Superior temporal gyrus (tissue), 1 donor: ENCODE results near the gene UQCC2.

Source experiments
- DNase-seq: peaks from one replicate; pipeline ENCODE4 v3.0.0-alpha.2; 2016; ENCODE audit errors: extremely low spot score

UQCC2 gene

DNA sequence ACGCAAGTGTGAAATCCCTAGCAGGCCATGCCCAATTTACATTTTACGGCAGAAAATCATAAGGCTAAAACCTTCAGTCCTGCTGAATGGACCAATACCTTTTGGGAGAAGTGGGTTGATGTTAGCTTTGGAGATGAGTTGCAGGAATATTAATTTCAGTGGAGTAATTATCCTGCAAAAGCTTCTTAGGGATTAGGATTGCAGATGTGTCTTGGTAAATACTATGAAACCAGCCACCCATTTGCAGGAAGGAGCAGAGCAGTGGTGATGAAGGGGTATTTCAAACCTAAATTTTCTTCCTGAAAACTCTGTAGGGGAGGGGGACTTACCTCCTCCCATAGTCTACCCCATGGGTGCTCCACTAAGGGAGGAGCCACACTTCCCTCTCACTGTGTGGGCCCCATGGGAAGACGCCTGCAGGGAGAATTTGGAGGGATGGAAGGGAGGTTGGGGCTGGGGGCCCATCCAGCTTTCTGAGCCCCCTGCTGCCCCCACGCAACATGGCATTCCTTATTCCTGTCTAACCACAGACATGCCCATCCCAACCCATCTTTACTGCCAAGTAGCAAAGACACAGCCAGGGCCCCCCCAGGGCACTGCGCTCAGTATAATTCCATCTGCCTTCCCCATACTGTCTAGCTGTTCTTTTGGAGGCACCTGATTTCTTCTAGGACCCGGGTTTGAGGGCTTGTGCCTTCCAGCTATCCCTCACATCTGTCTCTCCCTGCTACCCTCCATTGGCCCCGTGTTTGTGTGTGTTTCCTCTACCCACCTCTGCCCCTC lies 14.6 kb upstream of the UQCC2 start:
- DNase-seq = no peak

DNA sequence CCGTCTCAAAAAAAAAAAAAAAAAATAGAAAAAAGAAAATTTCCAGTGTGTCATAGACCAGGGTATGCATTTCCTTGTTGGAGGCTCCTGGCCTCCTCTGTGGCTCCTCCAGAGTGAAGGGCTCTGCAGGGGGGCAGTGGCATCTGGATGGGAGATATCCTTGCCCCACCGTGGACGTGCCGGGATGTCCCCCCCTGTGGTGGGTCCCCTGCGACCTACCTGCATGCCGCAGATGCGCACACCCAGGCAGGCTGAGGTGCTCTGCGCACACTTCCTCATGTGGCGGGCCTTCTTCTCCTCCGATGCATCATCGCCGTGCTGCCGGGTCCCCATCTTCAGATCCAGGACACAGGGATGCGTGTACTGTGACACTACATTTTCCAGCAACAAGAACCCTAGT lies 13.7 kb upstream of the UQCC2 start:
- DNase-seq = no peak

DNA sequence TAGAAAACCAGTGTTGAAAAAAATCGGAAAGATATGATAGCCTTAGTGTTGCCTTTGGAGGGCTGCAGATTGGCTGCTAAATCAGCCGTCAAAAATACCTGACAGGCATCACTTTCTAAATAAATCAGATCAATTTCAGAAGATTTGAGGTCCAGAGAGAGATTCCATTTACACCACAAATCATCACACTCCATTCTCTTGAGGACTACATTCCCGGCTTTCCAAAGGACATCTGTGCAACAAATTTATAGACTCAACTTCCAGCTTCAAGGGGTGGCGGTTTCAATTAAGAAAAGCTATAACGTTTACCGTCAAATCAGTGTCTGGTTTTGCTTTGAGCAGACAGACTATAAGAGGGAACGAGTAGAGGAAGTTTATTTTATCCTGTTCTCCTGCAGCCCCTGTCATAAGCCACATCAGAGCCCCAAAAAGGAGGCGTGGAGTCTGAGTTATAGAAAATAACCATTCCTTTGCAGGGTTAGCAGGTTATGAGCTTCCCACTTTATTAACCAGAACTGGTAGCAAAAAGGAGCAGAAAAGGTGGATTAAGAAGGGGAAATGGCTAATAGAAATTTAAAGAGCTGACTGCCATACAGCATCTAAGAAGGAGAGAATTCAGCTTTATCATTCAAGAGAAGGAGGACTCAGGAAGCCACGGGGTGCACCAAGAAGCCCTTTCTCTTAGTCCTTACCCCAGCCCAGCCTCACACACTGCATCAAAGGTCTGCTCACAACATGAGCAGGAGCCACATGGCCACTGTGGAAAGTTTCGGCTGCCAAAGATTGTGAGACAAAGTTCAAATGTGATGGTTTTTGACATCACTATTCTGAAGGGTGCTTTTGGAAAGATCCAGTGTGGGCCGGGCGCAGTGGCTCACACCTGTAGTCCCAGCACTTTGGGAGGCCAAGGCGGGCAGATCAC lies 12.9 kb upstream of the UQCC2 start:
- DNase-seq = no peak

DNA sequence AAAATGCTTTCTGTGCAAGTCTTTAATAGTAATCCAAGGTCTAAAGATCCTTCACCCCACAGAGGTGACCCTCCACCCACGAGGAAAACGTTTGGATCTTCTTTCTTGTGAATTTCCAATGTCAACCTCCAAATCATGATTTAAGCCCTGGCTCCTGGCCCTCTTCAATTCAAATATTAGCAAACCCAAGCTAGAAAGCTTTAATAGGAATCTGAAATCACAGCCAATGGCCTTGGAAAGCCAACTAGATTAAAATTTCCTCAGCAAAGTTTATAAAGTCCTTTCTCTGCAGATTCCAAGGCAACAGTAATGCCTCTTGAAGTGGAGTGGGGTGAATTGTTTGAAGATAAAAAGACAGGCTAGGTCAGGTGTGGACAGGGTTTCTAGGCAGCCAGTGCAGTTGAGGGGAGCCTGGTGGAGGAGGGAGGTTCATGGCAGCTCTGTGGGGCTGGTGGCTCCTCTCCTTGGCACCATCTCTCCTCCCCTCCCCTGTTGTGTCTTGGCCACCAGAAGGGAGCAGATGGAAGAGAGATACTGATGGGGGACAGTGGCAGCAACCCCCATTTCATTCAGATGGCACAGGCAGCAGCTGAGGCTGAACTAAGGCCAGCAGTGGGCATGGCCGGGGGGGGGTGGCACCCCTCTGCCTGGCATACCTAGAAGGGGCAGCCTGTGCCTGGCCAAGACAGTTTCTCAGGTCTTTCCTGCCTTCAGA lies 12.0 kb upstream of the UQCC2 start:
- DNase-seq = no peak

DNA sequence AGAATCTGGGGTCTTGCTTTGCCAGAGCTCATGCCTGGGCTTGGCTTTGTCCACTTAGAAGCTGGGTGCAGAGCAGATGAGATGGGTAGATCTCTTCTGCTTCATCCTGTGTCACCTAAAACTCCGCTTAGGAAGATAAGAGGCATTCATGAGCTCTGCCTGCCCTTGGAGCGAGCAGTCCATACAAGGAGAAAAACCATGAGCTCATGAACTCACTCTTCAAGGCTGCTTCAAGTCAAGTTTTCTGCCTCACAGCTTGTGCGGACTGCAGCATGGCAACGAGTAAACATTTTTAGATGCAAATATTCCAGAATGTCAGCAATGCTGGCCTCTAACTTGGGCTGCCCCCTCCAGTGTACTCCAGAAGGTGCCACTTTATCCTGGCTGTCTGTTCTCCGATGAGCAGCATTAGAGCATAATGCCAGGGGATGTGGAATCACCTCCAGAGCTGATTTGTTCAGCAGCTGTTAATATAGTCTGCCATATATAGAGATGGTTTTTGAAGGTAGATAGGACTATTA lies 10.7 kb upstream of the UQCC2 start:
- no peak for DNase-seq

DNA sequence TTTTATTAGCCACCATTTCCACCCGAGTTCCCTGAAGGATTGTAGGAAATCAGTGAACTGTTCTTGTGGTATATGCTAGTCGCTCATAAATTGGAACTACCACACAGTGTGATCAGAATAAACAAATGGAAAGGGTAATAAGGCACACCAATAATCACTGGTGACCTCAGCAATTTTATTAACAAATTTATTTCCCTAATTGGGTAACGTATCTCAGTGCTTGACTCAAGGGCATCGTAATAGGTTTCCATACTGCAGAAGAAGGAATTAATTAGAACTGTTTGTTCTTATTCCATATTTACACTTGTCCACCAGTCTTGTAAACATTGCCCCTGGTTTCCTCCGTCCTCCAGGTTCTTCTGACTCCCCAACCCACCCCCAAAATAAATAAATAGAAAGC lies 10.0 kb upstream of the UQCC2 start:
- no peak for DNase-seq

DNA sequence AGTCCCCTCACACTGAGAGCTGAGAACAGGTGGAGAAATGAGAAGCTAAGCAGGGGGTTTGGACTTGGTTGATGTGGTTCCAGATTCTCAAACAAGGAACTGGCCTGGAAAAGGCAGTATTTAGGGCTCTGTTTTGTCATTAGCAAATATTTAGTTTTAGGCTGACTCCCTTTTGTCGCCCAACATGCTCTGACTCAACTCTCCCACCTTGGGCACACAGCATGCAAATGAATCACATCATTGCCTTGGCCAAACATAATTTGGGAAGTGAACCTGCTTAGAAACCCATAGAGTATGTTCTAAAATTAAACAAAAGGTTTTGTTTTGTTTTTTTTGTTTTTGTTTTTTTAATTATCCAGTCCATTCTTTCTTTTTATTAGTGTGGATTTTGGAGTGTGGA lies 9.5 kb upstream of the UQCC2 start:
- DNase-seq = no peak

DNA sequence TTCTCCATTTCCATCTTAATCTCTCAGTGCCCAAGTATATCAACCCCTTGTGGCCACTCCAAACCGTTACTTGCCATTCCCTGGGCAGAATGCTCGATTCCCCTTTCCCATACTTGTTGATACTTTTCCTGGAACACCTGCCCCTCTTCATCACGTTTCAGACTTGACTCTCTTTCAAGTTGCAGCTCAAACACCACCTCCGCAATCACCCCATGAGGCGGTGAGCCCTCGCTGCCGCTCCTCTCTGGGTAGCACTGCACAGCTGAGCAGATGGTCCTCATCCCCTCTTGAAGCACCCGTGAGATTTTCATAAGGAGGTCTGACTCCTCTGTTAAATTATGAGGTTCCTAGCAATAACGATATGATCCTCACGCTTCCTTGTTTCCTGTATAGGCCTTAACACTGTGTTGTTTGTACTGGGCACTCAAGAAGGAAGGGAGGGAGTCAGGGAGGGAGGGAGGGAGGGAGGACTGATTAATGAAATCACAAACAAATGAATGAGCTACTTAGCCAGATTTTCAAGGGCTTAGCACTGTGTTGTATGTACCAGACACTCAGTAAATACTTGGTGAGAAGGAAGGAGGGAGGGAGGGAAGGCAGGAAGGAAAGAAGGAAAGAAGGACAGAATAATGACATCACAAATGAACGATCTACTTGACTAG lies 8.0 kb upstream of the UQCC2 start:
- no peak for DNase-seq

DNA sequence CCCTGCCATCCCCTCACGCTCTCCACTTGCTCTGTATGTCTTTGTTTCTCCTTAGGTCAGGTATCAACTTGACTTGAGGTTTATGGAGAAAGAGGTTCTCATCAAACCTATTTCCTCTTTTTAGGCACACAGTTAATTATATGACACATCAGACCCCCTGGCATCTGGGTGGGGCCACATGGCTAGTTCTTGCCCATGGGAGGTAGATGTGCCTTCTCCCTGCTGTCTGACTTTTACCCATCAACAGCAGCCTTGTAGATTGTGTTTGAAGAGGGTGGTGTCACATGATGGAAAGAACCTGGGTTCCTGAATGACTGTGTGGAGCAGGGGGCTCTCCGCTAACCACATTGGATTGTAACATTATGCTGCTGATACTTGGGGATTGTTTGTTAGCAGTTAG lies 7.2 kb upstream of the UQCC2 start:
- DNase-seq = no peak

DNA sequence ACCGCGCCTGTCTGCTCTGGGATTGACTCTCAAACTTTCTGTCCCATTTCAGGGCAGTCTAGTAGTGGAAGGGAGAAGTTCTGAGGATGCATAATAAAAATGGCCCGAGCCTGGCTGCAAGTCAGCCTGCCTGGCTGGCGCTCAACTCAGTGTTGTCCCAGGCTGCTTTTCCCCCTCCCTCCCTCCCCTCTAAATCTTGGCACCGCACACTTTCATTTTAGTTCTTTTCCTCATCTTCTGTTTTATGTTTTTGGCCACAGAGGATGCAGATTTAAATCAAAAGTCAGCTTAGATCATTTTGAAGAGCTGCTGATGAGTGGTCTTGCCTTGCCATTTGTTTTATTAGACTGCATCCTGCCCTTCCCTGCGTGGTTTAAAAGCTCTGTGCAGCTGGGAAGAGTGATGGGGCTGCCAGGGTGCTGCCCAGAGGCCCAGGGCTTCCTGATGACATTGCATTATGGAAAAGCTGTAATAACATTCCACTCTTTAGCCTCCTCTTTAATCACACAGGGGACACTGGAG lies 6.5 kb upstream of the UQCC2 start:
- DNase-seq = no peak

DNA sequence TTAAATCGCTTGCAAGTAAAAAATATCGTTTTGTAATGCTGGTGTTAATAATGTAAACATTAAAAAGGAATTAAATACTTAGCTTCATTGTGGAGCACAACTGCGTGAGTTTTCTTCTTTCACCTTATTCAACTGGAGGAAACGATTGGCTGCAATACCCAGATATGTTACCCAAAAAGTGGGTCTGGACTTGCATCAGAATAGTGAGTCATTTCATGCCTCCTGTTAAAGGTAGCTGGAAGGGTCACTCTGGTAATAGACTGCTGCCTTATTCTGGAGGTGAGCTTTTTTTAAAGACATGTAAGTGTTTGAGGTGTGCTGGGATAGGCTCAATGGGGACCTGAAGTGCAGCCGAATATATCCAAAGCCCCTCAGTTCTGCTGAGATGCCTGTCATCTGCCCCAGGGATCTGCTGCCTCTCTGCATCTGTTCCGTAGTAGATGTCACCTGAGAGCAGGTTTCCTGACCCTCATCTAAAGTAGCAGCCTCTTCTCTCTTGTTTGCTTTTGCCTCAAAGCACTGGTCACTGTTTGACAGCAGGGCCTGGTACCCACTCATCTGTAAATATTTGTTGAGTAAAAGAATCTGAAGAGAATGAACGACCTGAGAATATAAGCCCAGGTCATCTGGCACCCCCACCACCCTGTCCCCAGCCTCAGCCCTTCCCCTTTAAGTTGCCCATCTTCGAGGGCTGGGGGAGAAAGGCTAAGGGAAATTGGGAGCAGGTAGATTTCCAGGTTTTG lies 5.6 kb upstream of the UQCC2 start:
- DNase-seq = no peak

DNA sequence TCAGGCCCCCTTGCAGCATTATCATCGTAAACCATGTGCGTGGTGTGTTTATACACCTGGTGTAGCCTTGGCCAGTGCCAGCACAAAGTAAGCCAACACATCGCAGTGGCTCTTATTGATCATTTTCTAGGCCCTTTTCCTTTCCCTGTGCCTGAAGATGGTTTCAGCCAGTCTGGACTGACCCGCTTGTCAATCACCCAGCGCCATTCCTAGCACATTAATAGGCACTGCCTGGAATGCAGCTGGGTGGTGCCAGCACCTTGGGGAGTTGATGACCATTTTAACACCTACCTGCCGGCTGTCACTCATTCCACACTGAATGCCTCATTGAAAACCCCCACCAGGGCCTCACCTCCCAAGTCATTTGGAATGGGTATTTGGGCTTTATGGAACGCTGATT lies 4.9 kb upstream of the UQCC2 start:
- DNase-seq = no peak

DNA sequence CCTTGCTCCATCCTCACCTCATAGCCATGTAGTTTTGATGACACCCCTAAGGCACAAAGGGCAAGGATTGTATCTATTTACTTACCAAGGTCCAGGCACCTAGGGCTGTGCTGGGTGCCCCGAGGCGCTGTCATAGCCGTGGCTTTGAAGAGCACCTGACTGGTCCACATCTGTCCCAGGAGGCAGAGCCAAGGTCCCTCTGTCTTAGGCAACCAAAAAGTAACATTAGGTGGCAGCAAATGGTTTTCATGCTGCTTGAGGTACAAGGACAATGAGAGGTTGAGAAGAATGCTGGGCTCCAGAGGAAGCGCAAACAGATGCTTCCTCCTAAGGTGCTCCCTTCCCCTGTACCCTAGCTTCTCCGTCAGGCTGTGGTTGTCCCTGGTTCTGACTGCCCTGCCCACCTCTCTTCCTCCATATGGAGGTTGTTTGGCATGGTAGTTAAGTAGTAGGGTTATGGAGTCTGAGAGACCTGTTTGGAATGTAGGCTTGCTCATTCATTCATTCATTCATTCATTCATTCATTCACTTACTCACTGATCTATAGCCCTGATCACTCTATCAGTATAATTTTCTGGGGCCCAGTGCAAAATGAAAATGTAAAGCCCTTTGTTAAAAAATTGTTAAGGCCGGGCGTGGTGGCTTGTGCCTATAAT lies 3.0 kb upstream of the UQCC2 start:
- DNase-seq = no peak

DNA sequence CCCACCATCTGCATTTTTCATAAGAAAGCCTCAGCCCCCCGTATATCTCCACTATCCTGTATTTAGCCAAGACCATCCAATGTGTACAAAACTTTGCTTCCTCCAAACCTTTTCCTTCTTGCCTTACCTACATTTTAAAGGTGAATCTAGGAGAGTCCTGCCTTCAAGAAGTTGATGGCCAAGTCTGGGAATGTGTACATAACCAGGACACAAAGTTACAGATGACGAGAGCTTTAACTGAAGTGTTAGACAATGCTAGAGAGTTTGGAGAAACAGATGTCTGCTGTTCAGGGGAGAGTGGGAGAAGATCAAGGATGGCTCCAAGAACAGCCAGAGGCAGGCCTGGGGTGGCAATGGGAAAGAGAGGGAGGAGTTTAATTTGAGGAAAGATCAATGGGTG lies 2.3 kb upstream of the UQCC2 start:
- DNase-seq = no peak

DNA sequence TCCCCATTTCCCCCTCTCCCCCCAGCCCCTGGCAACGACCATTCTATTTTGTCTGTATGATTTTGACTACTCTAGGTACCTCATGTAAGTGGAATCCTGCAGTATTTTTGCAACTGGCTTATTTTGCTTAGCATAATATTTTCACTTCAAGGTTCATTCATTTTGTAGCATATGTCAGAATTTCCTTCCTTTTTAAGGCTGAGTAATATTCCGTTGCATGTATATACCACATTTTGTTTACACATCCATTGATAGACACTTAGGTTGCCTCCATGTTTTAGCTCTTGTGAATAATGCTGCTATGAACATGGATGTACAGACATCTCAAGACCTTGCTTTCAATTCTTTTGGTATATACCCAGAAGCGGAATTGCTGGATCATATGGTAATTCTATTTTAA lies 1.4 kb upstream of the UQCC2 start:
- DNase-seq = no peak

DNA sequence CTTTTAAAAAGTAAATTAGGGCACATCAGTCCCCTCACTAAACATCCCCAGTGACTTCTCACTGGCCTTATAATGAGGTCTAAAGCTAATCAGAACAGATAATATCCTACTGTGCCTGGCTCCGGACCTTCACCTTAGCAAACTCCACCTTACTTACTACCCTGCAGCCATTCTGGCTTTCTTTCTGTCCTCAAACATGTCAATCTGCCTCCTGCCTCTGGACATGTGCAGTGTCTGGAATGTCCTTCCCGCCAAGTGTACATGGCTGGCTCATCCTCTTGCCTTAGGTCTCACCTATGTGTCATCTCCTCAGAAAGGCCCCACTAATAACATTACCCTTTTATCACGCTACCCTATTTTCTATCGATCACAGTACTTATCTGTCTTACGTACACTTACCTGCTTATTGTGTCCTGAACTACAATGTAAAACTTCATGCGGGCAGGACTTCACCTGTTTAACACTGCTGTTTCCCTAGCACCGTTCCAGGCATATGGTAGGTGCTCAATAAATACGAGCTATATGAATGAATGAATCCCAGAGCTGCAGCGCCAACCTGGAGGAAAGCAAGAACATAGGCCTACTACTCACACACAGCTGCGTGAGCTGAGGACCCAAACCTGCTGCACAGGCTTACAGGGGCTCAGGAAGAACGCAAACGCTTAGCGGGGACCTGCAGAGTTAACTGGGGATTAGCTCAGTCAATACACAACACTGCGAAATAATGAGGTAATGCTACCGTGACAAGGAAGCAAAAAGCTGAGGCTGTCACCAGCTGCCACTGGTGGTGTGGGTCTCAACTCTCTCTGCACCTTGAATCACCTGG lies 991 bp downstream of the UQCC2 start:
- DNase-seq = no peak

DNA sequence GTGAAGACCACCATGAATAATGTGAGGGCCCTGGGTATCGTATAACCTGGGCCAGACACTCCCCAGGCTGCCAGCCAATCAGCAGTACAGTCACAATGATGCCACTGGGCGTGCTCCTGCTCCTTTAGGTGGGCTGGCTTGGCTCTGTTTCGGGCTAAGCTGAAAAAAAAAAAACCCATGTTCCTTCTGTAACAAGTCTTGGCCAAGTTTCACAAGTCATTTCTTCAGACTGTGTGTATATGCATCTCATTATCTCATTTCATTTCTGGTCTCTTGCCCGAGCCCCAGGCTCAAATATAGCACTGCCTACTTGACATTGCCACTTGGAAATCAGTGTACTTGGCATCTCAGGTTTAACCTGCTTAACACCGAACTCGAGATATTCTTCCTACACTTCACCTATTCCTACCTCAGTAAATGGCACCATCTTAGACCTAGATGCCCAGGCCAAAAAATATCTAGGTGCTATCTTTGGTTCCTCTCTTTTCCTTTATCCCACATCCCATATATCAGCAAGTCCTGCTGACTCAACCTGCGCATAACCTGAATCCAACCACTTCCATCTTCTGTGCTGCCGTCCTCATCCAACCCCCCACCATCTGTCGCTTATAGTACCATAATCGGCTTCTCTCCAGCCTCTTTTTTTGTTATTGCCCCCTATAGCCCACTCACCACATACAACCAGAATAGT lies 1.8 kb downstream of the UQCC2 start:
- peak; percentile 47 for DNase-seq

DNA sequence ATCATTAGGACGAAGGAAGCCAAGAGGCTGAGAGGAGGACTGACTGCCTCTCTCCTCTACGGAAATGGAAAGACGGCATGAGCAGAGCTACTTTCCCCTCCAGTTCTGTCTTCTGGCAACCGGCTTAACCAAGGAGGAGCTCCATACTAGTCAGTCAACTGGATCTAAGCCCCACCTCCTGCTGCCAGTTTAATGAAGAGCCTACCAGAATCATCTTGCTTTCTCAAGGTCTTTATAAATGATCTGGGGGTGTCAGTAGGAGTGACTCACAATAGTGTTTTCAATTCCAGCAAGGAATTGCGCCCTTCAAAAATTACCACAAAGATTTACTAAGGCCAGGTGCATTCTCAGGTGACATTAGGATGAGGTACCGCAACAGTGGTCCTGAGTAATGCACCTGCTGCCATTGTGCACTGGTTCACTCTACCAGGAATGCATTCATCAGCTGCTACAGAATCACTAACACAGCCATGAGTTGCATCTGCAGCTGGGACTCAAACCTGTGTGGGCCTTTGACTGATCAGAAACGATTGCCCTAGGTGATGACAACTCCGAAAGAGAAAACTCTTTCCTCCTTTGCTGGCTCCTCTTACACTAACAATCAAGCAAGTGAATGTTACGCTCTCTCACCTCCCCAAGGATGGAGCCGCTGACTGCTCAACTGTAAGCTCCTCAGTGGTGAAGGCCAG lies 2.8 kb downstream of the UQCC2 start:
- no peak for DNase-seq
